Astrocyte of the cerebellum (primary cell): ENCODE measurements around the gene SPSB1.

ENCODE experiments used
- DNase-seq: peaks from one replicate; pipeline ENCODE4 v3.0.0-alpha.2; 2011; ENCODE audit warnings: low read depth
- H3K4me3 ChIP-seq: 2 replicates; pipeline ENCODE4 v1.5.1; 2011; ENCODE audit warnings: mild to moderate bottlenecking, low read depth, low read length, moderate library complexity
- in situ Hi-C: cut with HindIII; loops from 2 replicates; pipeline ENCODE4 v1.10.0; 2017; ENCODE audit warnings: low sequenced_read_pairs
- TF ChIP-seq, protein P1 (sequence below): IDR thresholded peaks from 2 replicates; pipeline ENCODE4 v1.5.1; 2012; ENCODE audit warnings: low read length, low read depth, moderate library complexity, mild to moderate bottlenecking; ENCODE audit errors: missing control alignments

SPSB1 gene

DNA sequence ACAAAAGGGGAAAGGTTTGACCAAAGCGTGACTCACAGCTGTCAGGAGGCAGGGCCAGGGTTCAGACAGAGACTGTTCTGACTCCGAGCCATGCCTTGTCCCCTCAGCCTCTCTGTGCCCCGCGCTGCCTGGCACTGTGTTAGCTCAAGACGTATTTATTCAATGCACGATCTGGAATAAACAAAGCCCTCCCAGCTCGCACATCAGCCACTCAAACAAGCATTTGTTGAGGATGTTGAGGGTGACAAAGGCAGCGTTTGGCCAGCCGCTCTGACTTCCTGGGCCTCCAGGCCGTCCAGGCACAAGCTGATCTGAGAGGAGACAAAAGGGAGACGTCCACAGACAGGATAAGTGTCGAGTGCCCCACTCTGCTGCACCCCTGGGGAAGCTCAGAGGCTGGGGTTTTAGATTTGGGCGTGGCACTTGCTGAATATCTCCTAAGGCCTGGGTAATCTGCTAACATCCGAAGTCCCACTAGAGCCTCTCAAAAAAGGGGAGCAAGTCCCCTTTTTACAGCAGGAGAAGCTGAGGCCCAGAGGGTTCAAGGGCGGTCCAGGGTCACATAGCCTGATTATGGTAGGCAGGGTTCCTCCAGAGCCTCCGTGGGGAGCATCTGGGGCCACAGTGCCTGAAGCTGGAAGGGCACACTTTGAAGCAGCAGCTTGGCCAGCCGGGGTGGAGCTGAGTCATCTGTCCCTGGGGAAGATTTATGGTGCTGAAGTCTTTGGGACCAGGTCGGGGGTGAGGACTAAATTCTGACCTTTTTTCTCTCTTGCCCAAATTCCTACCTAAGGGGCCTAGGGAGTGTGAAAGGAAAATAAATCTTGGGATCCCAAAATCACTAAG, 95.9 kb downstream of the SPSB1 start:
- no peak for DNase-seq
- no peak overlapping the region for H3K4me3 ChIP-seq
- in situ Hi-C loops, result no loop called here
- TF ChIP-seq, protein P1, sequence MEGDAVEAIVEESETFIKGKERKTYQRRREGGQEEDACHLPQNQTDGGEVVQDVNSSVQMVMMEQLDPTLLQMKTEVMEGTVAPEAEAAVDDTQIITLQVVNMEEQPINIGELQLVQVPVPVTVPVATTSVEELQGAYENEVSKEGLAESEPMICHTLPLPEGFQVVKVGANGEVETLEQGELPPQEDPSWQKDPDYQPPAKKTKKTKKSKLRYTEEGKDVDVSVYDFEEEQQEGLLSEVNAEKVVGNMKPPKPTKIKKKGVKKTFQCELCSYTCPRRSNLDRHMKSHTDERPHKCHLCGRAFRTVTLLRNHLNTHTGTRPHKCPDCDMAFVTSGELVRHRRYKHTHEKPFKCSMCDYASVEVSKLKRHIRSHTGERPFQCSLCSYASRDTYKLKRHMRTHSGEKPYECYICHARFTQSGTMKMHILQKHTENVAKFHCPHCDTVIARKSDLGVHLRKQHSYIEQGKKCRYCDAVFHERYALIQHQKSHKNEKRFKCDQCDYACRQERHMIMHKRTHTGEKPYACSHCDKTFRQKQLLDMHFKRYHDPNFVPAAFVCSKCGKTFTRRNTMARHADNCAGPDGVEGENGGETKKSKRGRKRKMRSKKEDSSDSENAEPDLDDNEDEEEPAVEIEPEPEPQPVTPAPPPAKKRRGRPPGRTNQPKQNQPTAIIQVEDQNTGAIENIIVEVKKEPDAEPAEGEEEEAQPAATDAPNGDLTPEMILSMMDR, result no peak

- in situ Hi-C loops, result no loop called here
- no peak overlapping the region for H3K4me3 ChIP-seq
- DNase-seq, result no peak
- TF ChIP-seq, protein P1, result no peak
Observed at GRCh38 chr1:9389968-9390367, 97.3 kb downstream of the SPSB1 start.

DNA sequence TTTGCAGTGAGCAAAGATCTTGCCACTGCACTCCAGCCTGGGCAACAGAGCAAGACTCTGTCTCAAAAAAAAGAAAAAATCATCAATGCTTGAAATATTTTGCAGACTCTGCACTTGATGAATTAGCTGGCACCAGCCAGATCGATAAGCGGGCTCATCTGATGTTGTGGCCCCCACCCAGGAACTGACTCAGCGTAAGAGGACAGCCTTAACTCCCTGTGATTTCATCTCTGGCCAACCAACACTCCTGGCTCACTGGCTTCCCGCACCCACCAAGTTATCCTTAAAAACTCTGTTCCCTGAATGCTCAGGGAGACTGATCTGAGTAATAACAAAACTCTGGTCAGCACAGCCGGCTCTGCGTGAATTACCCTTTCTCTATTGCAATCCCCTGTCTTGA, 98.9 kb downstream of the SPSB1 start:
- DNase-seq, result no peak
- H3K4me3 ChIP-seq, result no peak overlapping the region
- in situ Hi-C loops, result no loop called here
- TF ChIP-seq, protein P1, result no peak

GRCh38 chr1:9394010-9394409, 101.3 kb downstream of the SPSB1 start:
- H3K4me3 ChIP-seq, result no peak overlapping the region
- no peak for DNase-seq
- in situ Hi-C loops, result no loop called here

DNA sequence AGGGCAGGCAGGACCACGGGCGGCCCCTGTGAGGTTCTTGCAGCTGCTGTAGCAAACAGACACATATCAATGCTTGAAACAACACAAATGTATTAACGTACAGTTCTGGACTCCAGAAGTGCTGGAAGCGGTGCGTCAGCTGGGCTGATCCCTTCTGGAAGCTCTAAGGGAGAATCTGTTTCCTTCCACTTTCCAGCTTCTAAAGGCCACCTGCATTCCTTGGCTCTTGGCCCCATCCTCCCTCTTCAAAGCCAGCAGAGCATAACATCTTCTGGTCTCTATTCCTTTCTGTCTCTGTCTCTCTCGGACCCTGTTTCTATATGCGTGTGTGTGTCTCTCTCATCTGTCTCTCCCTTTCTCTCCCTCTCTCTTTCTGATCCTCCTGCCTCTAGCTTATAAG, 102.3 kb downstream of the SPSB1 start:
- TF ChIP-seq, protein P1, result no peak
- in situ Hi-C loops, result no loop called here
- no peak for DNase-seq
- no peak overlapping the region for H3K4me3 ChIP-seq

More at GRCh38 chr1:9394010-9394409, 101.3 kb downstream of the SPSB1 start:
- TF ChIP-seq, protein P1, result no peak

DNA sequence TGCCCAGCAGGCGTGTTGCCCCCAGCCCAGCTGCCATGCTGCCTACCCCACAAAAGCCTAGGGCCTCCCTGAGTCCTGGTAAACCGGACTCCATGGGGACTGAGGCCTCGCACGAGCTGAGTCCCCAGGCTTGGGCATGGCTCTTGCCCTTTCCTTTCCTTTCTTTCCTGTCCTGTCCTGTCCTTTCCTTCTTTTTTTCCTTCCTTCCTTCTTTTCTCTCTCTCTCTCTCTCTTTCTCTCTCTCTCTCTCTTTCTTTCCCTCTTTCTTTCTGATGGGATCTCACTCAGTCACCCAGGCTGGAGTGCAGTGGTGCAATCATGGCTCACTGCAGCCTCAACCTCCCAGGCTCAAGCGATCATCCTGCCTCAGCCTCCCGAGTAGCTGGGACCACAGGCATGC, 104.4 kb downstream of the SPSB1 start:
- in situ Hi-C loops, result no loop called here
- no peak for DNase-seq
- H3K4me3 ChIP-seq, result no peak overlapping the region
- TF ChIP-seq, protein P1, result no peak
